Transverse colon (tissue), 4 donors: ENCODE results near the gene STK32B.

Experiments
- CTCF ChIP-seq, 5 experiments: fragments of 200-600 bp in 3 of 5; fragments of 450-650 bp in 2 of 5; sonication (generic) in 3 of 5; IDR thresholded peaks; 1 replicate in 2 of 5; 2 replicates in 3 of 5; pipeline ENCODE4 v1.5.1; 2016 to 2017; ENCODE audit warnings: antibody characterized with exemption in 5 of 5, inconsistent platforms in 3 of 5, mild to moderate bottlenecking in 2 of 5, moderate library complexity in 1 of 5
- POLR2A ChIP-seq: fragments of 450-650 bp; IDR thresholded peaks from one replicate; pipeline ENCODE4 v1.6.1; 2016; ENCODE audit warnings: antibody characterized with exemption, mild to moderate bottlenecking, moderate library complexity
- POLR2AphosphoS5 ChIP-seq, 3 donors: sonication (generic); formaldehyde crosslinking; IDR thresholded peaks; one replicate each; pipeline ENCODE4 v1.6.1; 2016; ENCODE audit warnings: antibody characterized with exemption in 3 of 3

- TF ChIP-seq CTCF (IDR thresholded peaks at IDR 0.05) (no peak), POLR2A (no peak), POLR2AphosphoS5 (IDR thresholded peaks at IDR 0.05) (no peak)
Observed at GRCh38 chr4:5206016-5206790, 154.9 kb downstream of the STK32B start.
